HepG2 (cell line): ENCODE measurements around the gene ST6GALNAC3. TPM values are rescaled to one million over a fixed set of nuclear protein-coding genes. Genes with fewer than 3 reads are reported as not detected.

ENCODE experiments used
- ATAC-seq: fragments of 200-7000 bp; cut with Tn5 transposase; 3 replicates; pipeline ENCODE4 v1.9.1; 2020; ENCODE audit warnings: mild to moderate bottlenecking, moderate library complexity
- BruUV-seq: library from RNA; stranded (reverse); fragments of 400-500 nt; replicated peaks from 2 replicates; lab custom pipeline; 2021; lab: Mats Ljungman, UMichigan
- CTCF ChIA-PET: fragments of 300-600 bp; formaldehyde crosslinking; extraction: SDS; loops from one replicate; lab custom pipeline; 2021; ENCODE audit warnings: low total read pairs, inconsistent platforms, low intra/inter-chr PET ratio; lab: Yijun Ruan, JAX
- POLR2A ChIA-PET: fragments of 350-600 bp; sonication (Branson Sonifier 250); formaldehyde crosslinking; loops from one replicate; lab custom pipeline; 2020; ENCODE audit warnings: antibody characterized with exemption, inconsistent platforms; lab: Yijun Ruan, JAX
- DNase-seq: peaks from one replicate; pipeline ENCODE4 v3.0.0-alpha.2; 2015; ENCODE audit warnings: low spot score
- FAIRE-seq: peaks from 3 replicates; lab custom pipeline; 2011; peaks lifted over from hg19 to GRCh38; lab: Jason Lieb, UNC
- H2AFZ ChIP-seq: one replicate; pipeline ENCODE4 v1.6.1; 2011; ENCODE audit warnings: low read length, inconsistent platforms
- H3K27ac ChIP-seq: fragments of 300-600 bp; 3 replicates; pipeline ENCODE4 v1.8.0; 2011; ENCODE audit warnings: mixed run types, mild to moderate bottlenecking, mixed read lengths, low read length, inconsistent platforms; ENCODE audit not compliant: insufficient read depth; ENCODE audit errors: extremely low read length
- H3K27me3 ChIP-seq, 2 experiments: fragments of 200-600 bp in 1 of 2; 2 replicates in 1 of 2; 3 replicates in 1 of 2; pipeline versions ENCODE4 v1.6.0 to v1.8.0; 2011; ENCODE audit warnings: low read length in 2 of 2, mild to moderate bottlenecking in 2 of 2, moderate library complexity in 2 of 2, inconsistent platforms in 1 of 2; ENCODE audit not compliant: insufficient read depth in 2 of 2, control insufficient read depth in 1 of 2
- H3K36me3 ChIP-seq, 2 experiments: fragments of 200-600 bp in 1 of 2; replicated peaks in 1 of 2; 2 replicates in 1 of 2; 3 replicates in 1 of 2; pipeline versions ENCODE4 v1.5.1 to v1.8.0; 2011; ENCODE audit warnings: low read length in 2 of 2, inconsistent platforms in 1 of 2; ENCODE audit not compliant: insufficient read depth in 2 of 2, control insufficient read depth in 1 of 2
- H3K4me1 ChIP-seq: 2 replicates; pipeline ENCODE4 v1.5.1; 2012; ENCODE audit warnings: low read length, inconsistent platforms; ENCODE audit not compliant: insufficient read depth
- H3K4me2 ChIP-seq: 2 replicates; pipeline ENCODE4 v1.6.0; 2011; ENCODE audit warnings: low read depth, low read length, inconsistent platforms
- H3K4me3 ChIP-seq, 3 experiments: fragments of 200-600 bp in 1 of 3; sonication (generic), shearing (Covaris generic) in 1 of 3; replicated peaks in 1 of 3; 2 replicates each; pipeline ENCODE4 v1.5.1; 2011 to 2016; ENCODE audit warnings: low read length in 3 of 3, inconsistent platforms in 2 of 3, low read depth in 2 of 3, mild to moderate bottlenecking in 2 of 3, control low read depth in 1 of 3, mixed read lengths in 1 of 3; ENCODE audit not compliant: insufficient read depth in 1 of 3
- H3K79me2 ChIP-seq: one replicate; pipeline ENCODE4 v1.6.1; 2011; ENCODE audit warnings: low read length, inconsistent platforms; ENCODE audit not compliant: insufficient read depth
- H3K9ac ChIP-seq: 2 replicates; pipeline ENCODE4 v1.6.0; 2011; ENCODE audit warnings: mild to moderate bottlenecking, low read depth, low read length, inconsistent platforms; ENCODE audit not compliant: insufficient read depth
- H3K9me3 ChIP-seq: 2 replicates; pipeline ENCODE4 v1.5.1; 2012; ENCODE audit warnings: mild to moderate bottlenecking, low read length
- H4K20me1 ChIP-seq: 2 replicates; pipeline ENCODE4 v1.6.0; 2011; ENCODE audit warnings: inconsistent platforms, mild to moderate bottlenecking, low read length, moderate library complexity; ENCODE audit not compliant: insufficient read depth
- DRAP1 ChIP-seq: IDR thresholded peaks from 2 replicates; pipeline ENCODE4 v1.6.1; 2016; ENCODE audit warnings: missing genetic modification reagents, missing compliant biosample characterization
- FOXP1 ChIP-seq, 2 experiments: fragments of 450-650 bp in 1 of 2; IDR thresholded peaks; 2 replicates each; pipeline ENCODE4 v1.6.1; 2017 to 2018; ENCODE audit warnings: antibody characterized with exemption in 1 of 2
- GMEB1 ChIP-seq: sonication (generic); formaldehyde crosslinking; IDR thresholded peaks from 2 replicates; pipeline ENCODE4 v1.5.1; 2020; ENCODE audit warnings: missing genetic modification reagents, mild to moderate bottlenecking, borderline replicate concordance
- KDM2A ChIP-seq: sonication (generic); formaldehyde crosslinking; IDR thresholded peaks from 2 replicates; pipeline ENCODE4 v1.4.0; 2020; ENCODE audit warnings: low read depth, missing genetic modification reagents, borderline replicate concordance
- KLF9 ChIP-seq: IDR thresholded peaks from 2 replicates; pipeline ENCODE4 v1.6.1; 2016; ENCODE audit warnings: low read depth
- MYPOP ChIP-seq: sonication (generic); formaldehyde crosslinking; IDR thresholded peaks from 2 replicates; pipeline ENCODE4 v1.8.1; 2023; ENCODE audit warnings: mild to moderate bottlenecking, moderate library complexity, missing genetic modification reagents
- NR2F2 ChIP-seq: IDR thresholded peaks from 2 replicates; pipeline ENCODE4 v1.6.1; 2012; ENCODE audit warnings: low read depth, inconsistent platforms, borderline replicate concordance
- REL ChIP-seq: sonication (generic); formaldehyde crosslinking; conservative IDR thresholded peaks from 2 replicates; pipeline ENCODE4 v1.8.0; 2022; ENCODE audit warnings: mild to moderate bottlenecking, missing genetic modification reagents, moderate library complexity
- SOX5 ChIP-seq: IDR thresholded peaks from 2 replicates; pipeline ENCODE4 v1.6.1; 2016; ENCODE audit warnings: borderline replicate concordance
- STAG1 ChIP-seq: sonication (generic); formaldehyde crosslinking; IDR thresholded peaks from 2 replicates; pipeline ENCODE4 v1.4.0; 2020; ENCODE audit warnings: missing genetic modification reagents
- ZMYM4 ChIP-seq: sonication (generic); formaldehyde crosslinking; IDR thresholded peaks from 2 replicates; pipeline ENCODE4 v1.8.1; 2023; ENCODE audit warnings: mild to moderate bottlenecking, missing genetic modification reagents
- ZNF333 ChIP-seq: sonication (generic); formaldehyde crosslinking; IDR thresholded peaks from 2 replicates; pipeline ENCODE4 v1.4.0; 2020; ENCODE audit warnings: mild to moderate bottlenecking, missing genetic modification reagents, borderline replicate concordance
- ZNF496 ChIP-seq: sonication (generic); formaldehyde crosslinking; IDR thresholded peaks from 2 replicates; pipeline ENCODE4 v1.8.1; 2023; ENCODE audit warnings: mild to moderate bottlenecking, moderate library complexity, missing genetic modification reagents; ENCODE audit not compliant: insufficient replicate concordance
- ZNF564 ChIP-seq: sonication (generic); formaldehyde crosslinking; IDR thresholded peaks from 2 replicates; pipeline ENCODE4 v1.8.1; 2023; ENCODE audit warnings: mild to moderate bottlenecking, missing genetic modification reagents
- ZNF784 ChIP-seq: sonication (generic); formaldehyde crosslinking; IDR thresholded peaks from 2 replicates; pipeline ENCODE4 v1.5.1; 2020; ENCODE audit warnings: missing genetic modification reagents, mild to moderate bottlenecking, borderline replicate concordance
- WGBS: methylation state at CpG from one replicate; pipeline ENCODE4 v1.1.6; 2017; ENCODE audit warnings: low lambda C conversion rate; 5-methylcytosine and 5-hydroxymethylcytosine counted together
- in situ Hi-C: cut with HindIII; loops from 2 replicates; pipeline ENCODE4 v1.10.0; 2017; ENCODE audit warnings: low pct_unique_long_range_greater_than_20kb; ENCODE audit not compliant: extremely low pct_ligation_motif_present
- intact Hi-C: fragments of 100-400 bp; cut with micrococcal nuclease; formaldehyde crosslinking; loops from one replicate; pipeline ENCODE4 v1.10.0; 2022; ENCODE audit not compliant: unreplicated experiment
- polyA plus RNA-seq, 8 experiments: library from polyadenylated mRNA; depleted of rRNA in 3 of 8; stranded (reverse) in 7 of 8; unstranded in 1 of 8; fragments of >200 nt; fragmentation: Illumina TruSeq in 4 of 8; extraction: Trizol in 4 of 8; gene quantifications; 2 replicates each; pipeline versions ENCODE4 v1.2.1 to v1.2.3, GENCODE V29; 2011 to 2016; ENCODE audit warnings: low read depth in 4 of 8, missing spikeins in 1 of 8, mixed read lengths in 1 of 8; ENCODE audit not compliant: insufficient read depth in 1 of 8
- total RNA-seq, 5 experiments: library from RNA; depleted of rRNA; stranded (reverse); fragments of >200 nt; fragmentation: Illumina TruSeq; extraction: Trizol; gene quantifications; 2 replicates each; pipeline ENCODE4 v1.2.3, GENCODE V29; 2016; ENCODE audit warnings: low read depth in 1 of 5

The ST6GALNAC3 gene
- total and polyA plus RNA-seq, 2 of the 13 experiments (the other 11 are each of a cell fraction or from before 2014, with no cell fraction given): not detected

GRCh38 chr1:76154206-76154956 lies 79.8 kb downstream of the ST6GALNAC3 start (continued):
- no peak for TF ChIP-seq NR2F2
- TF ChIP-seq DRAP1: no peak
- peak; percentile 44; the same call in 1 of the 2 replicates for TF ChIP-seq KDM2A (CRISPR knock-in tag)
- TF ChIP-seq ZMYM4: peak; percentile 27; the same call in 1 of the 2 replicates
- TF ChIP-seq STAG1 (CRISPR knock-in tag): peak; percentile 92

GRCh38 chr1:76156987-76157386 lies 82.4 kb downstream of the ST6GALNAC3 start:
- peaks cover 10% of the 10 kb centered on the region for H3K4me1 ChIP-seq
- H3K27ac ChIP-seq: no peak overlapping the region
- H3K9ac ChIP-seq: no peak overlapping the region
- ATAC-seq: no peak
- H3K36me3 ChIP-seq: no peaks in the 10 kb centered on the region
- FAIRE-seq: no peak
- 38% methylated on average over 4 of the region's 4 CpGs for WGBS
- H3K9me3 ChIP-seq: no peaks in the 10 kb centered on the region
- H3K4me2 ChIP-seq: no peak overlapping the region
- H2AFZ ChIP-seq: no peak overlapping the region
- CTCF ChIA-PET: no interaction called here
- in situ Hi-C loops (no loop called here), intact Hi-C loops (no loop called here)
- POLR2A ChIA-PET: no interaction called here
- no TSS peak for BruUV-seq
- H3K4me3 ChIP-seq: no peak overlapping the region
- H3K79me2 ChIP-seq: no peaks in the 10 kb centered on the region
- H4K20me1 ChIP-seq: no peaks in the 10 kb centered on the region
- DNase-seq: no peak
- no peaks in the 10 kb centered on the region for H3K27me3 ChIP-seq
- no peak for TF ChIP-seq KLF9
- TF ChIP-seq ZNF564: no peak
- TF ChIP-seq REL (CRISPR knock-in tag): no peak
- no peak for TF ChIP-seq GMEB1 (CRISPR knock-in tag)
- no peak for TF ChIP-seq ZNF784 (CRISPR knock-in tag)
- no peak for TF ChIP-seq MYPOP (CRISPR knock-in tag)
- TF ChIP-seq ZNF496: no peak
- TF ChIP-seq FOXP1 (IDR thresholded peaks at IDR 0.05): no peak
- no peak for TF ChIP-seq FOXP1 (CRISPR knock-in tag; IDR thresholded peaks at IDR 0.05)
- TF ChIP-seq STAG1 (CRISPR knock-in tag): no peak
- TF ChIP-seq SOX5 (CRISPR knock-in tag): no peak
- no peak for TF ChIP-seq ZNF333 (CRISPR knock-in tag)
